HG02970 (cell line): Measurements from ENCODE around the gene SERPINA4.
"Not testable (repeated sequence)": the region's sequence is repeated elsewhere in the genome, so short reads cannot be mapped to it uniquely, and the experiment has no call there.

Experiments
- ATAC-seq: cut with Tn5 transposase; IDR thresholded peaks from one replicate; pipeline ENCODE4 v1.9.1; 2021; ENCODE audit warnings: mild to moderate bottlenecking, moderate library complexity, moderate number of reproducible peaks; ENCODE audit not compliant: unreplicated experiment, low FRiP score

The SERPINA4 gene

DNA sequence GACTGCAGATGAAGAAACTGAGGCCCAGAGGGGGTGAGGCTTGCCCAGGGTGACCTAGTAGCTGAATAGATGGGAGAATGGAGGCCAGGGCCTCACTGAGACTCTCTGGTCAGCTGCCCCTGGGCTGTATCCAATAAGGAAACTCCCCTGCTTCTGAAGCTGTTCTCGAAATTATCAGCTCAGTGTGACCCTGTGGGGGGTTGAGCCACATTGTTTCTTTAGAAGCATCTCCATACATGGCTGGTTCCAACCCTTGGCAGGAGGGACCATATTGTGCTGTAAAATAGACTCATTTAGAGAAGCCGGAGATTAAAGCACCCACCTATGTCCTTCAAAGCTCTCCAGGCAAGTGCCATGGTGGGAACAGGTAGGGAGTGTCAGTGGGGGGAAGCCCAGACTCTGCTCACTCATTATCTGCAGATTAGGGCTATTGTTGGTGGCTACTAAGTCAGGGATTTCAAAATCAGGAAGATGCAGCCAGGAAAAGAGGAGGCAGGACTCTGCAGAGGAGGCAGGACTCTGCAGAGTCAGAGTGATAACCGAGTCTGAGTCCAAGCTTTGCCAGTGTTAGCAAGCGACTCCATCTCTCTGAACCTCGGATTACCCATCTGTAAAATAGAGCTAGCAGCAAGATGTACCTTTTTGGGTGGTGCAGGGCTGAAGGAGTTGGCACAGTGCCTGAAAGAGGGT, 23.5 kb downstream of the SERPINA4 start:
- no peak for ATAC-seq

DNA sequence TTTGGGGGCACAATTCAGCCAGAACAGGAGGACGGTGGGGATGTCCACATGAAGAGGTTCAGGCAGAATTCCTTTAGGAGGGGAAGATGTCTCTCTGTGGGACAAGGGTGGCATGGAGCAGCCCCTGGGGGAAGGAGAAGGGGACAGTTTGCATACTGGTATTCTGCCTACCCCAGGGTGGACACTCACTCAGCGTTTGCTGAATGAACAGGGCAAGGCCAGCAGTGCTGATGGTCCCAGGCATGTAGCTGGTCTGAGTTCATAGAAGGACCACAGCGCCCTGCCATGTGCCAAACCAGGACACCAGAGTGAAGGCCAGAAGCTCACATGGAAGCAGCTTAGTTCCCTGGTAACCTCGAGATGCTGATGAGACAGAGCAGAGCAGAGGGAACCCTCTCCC, 25.4 kb downstream of the SERPINA4 start:
- ATAC-seq, result no peak

DNA sequence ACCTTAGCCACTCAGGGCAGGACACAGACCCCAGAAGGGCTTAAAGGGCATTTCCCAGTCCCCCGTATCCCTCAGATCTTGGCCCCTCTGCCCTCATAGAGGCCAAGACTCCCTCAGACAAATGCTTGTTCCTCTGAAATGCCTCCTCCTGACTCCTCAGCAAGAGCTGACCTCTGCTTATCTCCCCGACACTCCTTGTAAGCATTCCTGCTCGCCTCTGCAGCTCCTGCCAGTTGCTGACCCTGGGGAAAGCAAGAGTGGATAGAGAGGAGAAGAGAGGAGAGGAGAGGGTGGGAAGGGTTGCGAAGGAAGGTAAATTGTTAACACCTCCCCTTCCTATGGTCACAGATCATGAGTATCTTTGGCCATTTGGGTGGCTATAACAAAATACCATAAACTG, 27.1 kb downstream of the SERPINA4 start:
- no peak for ATAC-seq

DNA sequence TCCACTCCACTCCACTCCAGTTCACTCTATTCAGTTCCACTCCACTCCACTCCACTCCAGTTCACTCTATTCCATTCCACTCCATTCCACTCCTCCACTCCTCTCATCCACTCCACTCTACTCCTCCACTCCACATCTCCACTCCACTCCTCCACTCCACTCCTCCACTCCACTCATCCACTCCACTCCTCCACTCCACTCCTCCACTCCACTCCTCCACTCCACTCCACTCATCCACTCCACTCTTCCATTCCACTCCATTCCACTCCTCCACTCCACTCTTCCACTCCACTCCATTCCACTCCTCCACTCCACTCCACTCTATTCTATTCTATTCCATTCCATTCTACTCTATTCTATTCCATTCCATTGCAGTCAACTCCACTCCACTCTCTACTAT, 29.8 kb downstream of the SERPINA4 start:
- no peak for ATAC-seq

DNA sequence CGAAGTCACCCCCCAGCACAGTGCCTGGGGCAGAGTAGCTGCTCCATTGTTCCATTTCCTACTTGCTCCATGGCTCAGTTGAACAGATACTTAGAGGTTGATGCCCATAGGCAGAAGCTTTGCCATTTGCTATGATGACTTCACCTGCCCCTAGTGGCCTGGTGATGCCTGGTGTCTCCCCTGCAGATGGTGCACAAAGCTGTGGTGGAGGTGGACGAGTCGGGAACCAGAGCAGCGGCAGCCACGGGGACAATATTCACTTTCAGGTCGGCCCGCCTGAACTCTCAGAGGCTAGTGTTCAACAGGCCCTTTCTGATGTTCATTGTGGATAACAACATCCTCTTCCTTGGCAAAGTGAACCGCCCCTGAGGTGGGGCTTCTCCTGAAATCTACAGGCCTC, 30.6 kb downstream of the SERPINA4 start:
- no peak for ATAC-seq

DNA sequence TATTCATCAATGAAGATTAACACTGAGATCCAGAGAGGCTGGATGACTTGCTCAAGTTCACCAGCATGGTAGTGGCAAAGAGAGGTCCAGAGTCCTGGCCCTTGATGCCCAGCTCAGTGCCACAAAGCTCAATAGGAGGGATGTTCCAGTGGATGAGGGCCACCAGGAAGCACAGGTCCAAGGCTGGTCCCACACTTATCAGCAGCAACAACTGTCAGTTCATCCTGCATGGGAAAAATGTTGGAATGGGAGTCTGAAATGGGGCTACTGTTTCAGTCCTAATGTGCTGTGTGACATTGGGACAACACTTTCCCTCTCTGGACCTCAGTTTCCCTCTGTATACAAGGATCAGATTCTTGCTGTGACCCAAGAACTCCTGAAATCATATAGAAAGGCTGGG, 31.2 kb downstream of the SERPINA4 start:
- ATAC-seq, result no peak

DNA sequence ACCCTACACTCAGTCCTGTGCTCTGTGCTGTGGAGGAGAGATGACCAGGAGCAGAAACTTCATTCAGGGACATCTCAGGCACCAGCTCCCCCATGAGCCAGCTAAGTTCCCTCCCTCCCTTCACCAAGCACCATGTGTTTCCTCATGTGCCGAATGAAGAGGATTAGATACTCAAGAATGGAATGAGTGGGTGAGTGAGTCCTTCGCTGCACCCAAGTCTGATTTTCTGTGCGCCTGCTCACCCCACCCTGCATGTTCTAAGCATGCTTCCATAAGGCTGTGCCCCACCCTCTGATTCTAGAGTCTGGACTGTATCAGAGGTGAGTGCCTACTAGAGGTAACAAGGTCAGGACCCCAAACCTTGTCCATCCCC, 32.1 kb downstream of the SERPINA4 start:
- ATAC-seq, result no peak

DNA sequence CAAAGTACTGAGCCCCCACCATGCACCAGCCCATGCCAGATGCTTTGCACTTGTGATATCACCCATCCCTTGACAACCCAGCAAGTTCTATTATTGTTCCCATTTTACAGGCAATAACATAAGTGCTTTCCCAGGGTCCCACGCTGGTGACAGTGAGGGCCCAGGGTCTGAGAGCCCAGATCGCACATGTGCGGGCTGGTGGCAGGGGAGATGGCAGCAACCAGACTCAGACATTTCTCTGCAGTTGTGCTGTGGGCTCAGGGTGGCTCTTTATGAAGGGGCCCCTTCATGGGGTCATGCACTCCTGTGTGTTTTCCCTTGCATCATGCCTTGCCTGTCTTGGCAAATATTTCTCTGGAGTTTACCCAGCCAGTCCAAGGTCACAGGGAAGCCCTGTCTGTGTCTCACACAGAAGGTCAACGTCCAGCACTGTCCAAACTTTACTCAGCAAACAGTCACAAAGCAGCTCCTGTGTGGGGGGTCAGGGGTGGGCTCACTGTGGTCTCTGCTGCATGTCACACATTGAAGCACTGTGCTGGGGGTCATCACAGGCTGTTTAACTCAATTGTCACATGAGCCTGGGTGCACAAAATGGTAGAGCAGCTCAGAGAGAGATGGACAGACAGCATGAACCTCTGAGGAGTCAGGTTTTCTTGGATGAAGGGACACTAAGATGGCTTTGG, 32.6 kb downstream of the SERPINA4 start:
- ATAC-seq, result no peak

DNA sequence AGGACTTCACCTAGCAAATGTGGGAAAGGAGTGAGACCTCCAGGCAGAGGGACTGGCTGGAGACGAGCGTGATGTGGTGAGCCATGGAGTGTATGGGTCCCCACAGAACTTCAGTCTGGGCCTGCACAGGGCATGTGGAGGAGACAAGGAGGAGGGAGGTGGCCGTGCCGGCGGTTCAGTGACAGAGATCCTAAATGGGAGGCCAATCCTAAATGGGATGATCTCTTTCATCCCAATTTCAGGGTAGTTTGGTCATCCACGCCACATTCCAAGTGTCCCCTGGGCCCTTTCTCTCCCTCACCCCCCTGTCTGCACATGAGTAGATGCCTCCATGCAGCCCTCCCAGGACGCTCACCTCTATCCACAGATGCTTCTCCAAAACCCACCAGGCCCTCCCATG, 33.2 kb downstream of the SERPINA4 start:
- ATAC-seq, result no peak

DNA sequence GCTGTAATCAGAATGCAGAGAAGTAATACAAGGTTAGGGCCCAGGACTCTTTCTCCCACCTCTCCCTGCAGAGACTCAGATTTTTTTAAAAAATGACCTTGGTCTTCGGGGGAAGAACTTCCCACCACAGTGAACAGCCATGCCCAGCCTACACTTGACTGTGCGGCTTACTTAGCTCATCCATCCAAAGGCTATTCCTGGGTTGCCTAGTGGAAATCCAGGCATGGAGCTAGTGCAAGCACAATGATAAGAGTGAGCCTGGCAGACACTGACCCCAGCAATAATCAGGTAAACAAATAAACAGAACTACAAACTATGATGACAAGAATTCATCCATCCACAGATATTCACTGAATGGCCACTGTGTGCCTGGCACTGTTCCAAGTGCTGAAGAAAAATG, 34.7 kb downstream of the SERPINA4 start:
- ATAC-seq, result no peak

DNA sequence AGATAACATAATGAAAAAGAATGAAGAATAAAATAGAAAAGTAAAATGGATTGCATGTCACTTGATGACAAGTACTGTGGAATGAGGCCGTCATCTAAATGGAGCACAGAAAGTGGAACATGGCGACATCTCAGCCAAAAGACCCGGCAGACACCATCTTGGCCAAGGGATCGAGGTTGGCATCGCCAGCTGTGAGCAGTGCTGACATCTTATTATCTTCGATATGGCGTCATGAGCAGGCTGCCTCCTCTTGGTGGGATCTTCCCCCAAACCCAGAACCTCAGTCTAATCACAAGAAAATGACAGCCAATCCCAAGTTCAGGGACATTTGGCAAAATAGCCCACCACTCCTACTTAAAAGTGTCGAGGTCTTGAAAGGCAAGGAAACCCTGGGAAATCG, 35.1 kb downstream of the SERPINA4 start:
- ATAC-seq, result no peak

DNA sequence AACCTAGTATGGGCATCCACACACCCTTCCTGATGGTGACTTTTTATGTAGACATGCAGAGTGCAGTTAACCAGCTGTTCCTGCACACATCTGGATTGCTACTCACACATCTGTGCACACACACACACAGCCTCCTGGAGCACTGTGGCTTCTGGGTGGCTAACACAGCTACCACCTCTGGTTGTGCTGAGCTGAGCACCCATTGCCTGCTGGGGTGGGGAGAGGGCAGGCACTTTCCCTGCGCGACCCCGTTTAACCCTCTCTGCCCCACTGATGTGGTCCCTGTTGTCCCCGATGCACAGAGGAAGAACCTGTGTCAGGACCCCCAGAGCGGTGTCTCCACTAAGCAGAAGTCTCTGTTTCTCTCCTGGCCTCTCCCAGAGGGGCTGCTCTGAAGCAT, 36.5 kb downstream of the SERPINA4 start:
- ATAC-seq, result no peak

DNA sequence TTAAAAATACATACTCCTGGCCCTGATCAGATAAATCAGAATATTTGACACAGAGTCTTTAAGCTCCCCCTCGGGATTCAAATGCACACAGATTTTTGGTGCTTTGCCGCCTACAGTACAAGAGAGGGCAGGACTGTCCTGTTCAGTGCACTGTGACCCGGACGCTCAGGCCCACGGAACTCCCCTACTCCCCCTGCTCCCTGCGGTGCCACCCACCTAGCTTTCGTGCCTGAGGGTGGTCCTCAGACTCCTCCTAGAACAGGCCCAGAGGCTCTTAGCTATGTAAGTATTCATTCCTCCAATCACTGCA, 37.2 kb downstream of the SERPINA4 start:
- no peak for ATAC-seq

DNA sequence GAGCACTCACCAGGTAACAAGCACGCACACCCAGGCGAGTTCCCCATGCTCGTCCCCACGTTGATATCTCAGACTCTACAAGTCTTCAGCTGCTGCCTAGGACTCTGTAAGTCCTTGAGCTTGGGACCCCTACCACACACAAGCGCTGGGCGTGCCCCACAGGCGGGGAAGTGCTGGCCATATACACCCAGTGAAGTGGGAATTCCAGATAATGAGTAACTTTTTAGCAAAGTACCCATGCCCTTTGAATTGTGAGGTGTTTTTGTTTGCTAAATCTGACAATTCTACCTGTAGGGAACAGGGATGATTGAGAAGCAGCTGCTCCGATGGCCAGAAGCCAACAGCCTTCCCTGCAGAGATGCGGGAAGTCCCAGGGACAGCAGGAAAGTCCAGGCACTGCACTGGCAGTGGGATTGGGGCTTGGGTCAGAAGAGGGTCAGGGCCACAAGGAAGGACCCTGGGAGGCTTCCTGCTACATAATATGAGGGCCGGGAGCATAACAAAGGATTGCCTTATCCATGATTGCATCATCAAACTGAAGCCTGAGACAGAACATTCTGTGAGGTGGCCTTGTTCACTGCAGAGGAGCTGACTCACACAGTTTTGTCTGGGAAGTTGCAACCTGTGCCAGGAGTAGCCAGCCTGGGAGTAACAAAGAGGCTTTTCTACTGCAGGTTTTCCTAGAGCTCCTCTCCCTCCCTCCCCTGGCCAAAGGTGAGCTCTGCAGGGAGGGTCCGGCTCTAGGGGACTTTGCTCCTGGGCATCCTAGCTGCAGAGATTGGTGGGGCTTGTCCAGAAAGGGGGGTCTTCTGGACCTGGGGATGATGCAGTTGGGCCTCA, 37.8 kb downstream of the SERPINA4 start:
- ATAC-seq, result no peak

DNA sequence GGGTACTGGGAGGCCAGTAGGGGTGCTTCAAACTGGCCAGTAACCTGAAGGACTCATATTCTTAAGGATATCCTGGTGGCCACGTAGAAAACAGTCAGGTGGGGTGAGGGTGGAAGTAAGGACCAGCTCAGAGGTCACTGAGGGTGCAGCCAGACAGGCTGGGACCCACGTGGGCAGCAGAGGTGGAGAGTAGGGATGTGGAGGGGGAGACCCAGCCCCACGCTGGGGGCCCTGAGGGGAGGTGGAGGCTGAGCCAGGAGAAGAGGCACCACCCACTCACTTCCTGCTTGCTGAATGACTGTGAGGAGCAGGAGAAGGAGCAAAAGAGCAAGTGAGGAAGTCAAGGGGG, 38.4 kb downstream of the SERPINA4 start:
- ATAC-seq, result no peak

DNA sequence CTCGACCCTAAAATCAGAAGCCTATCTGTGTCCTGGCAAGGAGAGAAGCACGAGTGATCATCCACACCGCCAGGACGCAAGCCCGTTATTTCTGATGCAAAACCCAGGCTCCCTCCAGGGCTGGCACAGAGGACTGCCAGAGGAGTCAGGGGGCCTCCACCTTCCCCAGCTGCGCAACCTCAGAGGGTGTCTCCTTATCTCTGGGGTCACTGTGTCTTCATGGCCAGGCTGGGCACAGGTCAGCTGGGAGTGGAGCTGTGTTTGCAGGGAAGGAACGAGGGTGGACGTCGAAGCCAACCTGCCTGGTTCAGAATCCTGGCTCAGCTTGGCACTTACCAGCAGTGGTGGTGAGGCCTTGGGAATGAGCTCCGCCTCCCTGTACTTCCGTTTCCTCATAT, 38.9 kb downstream of the SERPINA4 start:
- ATAC-seq, result no peak

DNA sequence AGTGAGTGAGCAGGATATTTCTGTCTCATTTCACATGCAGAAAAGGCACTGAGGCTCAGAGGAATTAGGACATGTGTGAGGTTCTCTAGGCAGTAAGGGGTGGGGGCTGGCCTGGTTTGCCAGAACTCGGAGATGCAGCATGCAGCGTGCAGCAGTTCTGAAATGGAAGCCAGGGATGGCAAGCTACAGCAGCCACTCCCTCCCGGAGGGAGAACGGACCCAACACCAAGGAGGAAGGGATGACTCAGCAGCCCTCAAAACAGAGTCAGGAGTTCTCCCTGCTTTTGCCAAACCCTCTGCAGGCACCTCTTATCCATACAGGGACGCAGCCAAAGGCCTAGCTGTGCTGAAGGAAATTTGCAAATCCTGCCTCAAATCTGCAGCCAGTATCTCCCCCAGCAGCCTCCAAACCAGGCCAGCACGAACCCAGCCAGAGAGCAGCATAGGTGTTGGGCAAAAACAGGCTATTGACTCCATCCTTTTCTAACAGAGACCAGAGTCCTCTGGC, 40.7 kb downstream of the SERPINA4 start:
- ATAC-seq, result no peak

DNA sequence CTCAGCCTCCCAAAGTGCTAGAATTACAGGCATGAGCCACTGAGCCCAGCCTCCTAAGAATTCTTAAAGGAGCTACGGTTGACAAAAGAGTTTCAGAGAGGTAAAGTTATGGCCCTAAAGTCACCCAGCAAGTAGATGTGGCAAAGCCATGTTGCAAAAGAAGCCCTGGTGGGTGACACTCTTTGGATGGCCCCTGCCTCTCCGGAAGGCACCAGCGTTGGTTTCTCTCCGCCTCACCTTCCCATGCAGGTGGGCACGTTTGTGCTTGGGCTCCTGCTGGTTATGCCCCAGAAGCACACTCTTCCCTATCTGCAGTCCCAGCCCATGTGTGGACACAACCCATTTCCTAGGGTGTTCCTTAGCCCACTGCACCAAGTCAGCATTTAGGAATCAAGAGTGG, 41.5 kb downstream of the SERPINA4 start:
- no peak for ATAC-seq

DNA sequence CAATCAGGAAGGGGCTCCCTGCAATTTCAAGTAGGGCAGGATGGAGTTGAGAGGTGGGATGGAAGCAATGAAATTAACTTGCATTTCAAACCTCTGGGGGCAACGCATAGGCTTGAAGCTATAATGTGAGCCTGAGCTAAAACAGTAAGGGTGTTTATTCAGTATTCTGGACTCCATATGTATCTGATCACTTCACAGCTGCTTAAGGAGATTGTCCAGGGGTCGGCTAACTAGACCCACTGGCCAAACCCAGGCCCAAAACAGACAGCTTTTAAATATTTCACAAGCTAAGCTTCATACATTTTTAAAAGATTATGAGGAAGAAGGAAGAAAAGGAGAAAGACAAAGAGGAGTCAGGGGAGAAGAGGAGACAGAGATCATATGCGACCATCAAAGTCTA, 44.1 kb downstream of the SERPINA4 start:
- no peak for ATAC-seq

DNA sequence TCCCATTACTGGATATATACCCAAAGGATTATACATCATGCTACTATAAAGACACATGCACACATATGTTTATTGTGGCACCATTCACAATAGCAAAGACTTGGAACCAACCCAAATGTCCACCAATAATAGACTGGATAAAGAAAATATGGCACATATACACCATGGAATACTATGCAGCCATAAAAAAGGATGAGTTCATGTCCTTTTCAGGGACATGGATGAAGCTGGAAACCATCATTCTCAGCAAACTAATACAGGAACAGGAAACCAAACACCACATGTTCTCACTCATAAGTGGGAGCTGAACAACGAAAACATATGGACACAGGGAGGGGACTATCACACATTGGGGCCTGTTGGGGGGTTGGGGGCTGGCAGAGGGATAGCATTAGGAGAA, 47.7 kb downstream of the SERPINA4 start:
- ATAC-seq, result not testable (repeated sequence)

DNA sequence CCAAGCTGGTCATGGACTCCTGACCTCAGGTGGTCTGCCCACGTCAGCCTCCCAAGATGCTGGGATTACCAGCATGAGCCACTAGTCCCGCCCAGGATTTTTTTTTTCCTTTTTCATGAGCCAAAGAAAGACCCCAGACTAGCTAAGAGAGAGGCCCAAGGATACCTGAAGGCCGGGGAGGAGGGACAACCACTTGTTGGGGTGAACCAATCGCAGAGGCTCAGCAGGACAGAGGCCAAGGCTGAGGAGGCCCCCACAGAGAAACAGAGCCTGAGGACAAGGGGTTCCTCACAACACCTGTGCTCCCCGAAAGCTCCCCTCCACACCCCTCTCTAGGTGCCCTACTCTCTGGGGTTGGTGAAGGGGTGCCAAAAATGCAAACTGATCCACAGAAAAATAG, 49.9 kb downstream of the SERPINA4 start:
- ATAC-seq, result no peak

DNA sequence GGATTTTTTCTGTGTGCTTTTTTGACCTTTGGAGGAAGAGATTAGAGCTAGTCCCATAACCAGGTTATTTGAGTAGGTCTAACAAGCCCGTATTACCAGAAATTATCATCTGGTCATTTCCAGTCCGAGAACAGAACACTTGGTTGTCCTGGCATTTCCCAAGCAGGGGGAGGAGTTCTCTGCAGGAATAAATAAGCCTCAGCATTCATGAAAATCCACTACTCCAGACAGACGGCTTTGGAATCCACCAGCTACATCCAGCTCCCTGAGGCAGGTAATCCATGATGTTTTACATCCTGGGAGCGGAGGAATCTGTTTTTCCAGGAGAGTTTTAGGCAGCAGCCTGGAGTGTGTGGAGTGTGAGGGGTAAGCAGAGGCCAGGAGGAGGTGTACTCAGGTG, 50.9 kb downstream of the SERPINA4 start, which contains the start of gene SERPINA3:
TSS of gene SERPINA3 (plus strand) at position 218 of the 400 bp plus-strand sequence. CDS start 2,051 bp downstream, outside the sequence.
- no peak for ATAC-seq
